ENCODE measurements around the gene ZBTB32.

DNA sequence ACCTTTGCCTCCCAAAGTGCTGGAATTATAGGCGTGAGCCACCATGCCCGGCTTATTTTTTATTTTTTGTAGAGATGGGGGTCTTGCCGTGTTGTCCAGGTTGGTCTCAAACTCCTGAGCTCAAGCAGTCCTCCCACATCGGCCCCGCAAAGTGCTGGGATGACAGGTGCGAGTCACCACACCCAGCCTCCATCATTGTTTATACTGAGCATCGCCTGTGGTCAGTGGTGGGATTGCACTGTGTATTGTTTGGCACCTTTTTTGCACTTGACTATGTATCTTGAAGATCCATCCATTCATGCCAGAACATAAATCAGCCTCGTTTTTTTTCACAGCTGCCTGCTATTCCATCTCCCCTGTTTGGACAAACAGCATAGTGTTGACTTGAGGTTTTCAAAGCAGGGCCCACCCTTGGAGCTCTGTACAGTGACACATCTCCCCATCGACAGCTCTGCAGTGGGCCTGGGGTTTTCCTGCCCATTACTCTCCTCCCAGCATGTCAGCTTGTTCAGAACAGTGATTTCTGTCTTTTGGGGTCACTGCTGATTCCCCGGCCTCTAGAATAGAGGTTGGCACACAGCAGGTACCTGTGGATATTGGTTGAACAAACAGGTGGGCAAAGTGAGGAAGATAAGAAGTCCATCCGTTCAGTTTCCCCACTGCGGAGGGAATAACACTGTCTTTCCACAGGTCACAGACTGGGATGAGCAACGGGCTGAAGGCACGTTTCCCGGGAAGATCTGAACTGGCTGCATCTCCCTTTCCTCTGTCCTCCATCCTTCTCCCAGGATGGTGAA is 46.3 kb upstream of the ZBTB32 start:
- TF ChIP-seq EZH2 (IDR thresholded peaks at IDR 0.05) = no peak
- TF ChIP-seq, protein P1, sequence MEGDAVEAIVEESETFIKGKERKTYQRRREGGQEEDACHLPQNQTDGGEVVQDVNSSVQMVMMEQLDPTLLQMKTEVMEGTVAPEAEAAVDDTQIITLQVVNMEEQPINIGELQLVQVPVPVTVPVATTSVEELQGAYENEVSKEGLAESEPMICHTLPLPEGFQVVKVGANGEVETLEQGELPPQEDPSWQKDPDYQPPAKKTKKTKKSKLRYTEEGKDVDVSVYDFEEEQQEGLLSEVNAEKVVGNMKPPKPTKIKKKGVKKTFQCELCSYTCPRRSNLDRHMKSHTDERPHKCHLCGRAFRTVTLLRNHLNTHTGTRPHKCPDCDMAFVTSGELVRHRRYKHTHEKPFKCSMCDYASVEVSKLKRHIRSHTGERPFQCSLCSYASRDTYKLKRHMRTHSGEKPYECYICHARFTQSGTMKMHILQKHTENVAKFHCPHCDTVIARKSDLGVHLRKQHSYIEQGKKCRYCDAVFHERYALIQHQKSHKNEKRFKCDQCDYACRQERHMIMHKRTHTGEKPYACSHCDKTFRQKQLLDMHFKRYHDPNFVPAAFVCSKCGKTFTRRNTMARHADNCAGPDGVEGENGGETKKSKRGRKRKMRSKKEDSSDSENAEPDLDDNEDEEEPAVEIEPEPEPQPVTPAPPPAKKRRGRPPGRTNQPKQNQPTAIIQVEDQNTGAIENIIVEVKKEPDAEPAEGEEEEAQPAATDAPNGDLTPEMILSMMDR (IDR thresholded peaks at IDR 0.05) = peak; percentile 9
